Measurements from ENCODE around the gene IL5.
"Not testable (repeated sequence)": the region's sequence is repeated elsewhere in the genome, so short reads cannot be mapped to it uniquely, and the experiment has no call there.

Gene IL5

DNA sequence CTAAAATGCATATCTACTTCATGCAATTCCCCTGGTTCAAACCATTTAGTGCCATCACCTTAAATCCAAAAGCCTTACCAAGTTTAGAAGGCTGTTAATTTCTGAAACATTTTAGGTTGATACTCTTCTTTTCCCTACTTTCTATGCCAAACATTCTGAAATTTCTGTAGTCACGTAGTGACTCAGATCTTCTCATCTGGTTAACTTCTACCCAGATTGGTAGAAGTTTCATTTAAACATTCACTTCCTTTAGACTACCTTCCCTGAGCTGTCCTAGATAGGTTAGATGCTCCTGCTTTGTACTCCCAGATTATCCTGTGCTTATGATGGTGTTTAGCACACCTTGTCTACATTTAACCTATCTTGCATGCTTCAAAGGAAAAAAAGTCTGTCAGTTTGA is 23.3 kb upstream of the IL5 start:
- DNase-seq (ENCODE audit: low spot score), result no peak
- no peak overlapping the region for H3K27ac ChIP-seq
- TF ChIP-seq, protein P1, sequence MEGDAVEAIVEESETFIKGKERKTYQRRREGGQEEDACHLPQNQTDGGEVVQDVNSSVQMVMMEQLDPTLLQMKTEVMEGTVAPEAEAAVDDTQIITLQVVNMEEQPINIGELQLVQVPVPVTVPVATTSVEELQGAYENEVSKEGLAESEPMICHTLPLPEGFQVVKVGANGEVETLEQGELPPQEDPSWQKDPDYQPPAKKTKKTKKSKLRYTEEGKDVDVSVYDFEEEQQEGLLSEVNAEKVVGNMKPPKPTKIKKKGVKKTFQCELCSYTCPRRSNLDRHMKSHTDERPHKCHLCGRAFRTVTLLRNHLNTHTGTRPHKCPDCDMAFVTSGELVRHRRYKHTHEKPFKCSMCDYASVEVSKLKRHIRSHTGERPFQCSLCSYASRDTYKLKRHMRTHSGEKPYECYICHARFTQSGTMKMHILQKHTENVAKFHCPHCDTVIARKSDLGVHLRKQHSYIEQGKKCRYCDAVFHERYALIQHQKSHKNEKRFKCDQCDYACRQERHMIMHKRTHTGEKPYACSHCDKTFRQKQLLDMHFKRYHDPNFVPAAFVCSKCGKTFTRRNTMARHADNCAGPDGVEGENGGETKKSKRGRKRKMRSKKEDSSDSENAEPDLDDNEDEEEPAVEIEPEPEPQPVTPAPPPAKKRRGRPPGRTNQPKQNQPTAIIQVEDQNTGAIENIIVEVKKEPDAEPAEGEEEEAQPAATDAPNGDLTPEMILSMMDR (conservative IDR thresholded peaks at IDR 0.05; ENCODE audit: low read depth), result no peak
- CTCF ChIA-PET, result no interaction called here
- POLR2A ChIA-PET (ENCODE audit: low non-redundant PET), result no interaction called here

DNA sequence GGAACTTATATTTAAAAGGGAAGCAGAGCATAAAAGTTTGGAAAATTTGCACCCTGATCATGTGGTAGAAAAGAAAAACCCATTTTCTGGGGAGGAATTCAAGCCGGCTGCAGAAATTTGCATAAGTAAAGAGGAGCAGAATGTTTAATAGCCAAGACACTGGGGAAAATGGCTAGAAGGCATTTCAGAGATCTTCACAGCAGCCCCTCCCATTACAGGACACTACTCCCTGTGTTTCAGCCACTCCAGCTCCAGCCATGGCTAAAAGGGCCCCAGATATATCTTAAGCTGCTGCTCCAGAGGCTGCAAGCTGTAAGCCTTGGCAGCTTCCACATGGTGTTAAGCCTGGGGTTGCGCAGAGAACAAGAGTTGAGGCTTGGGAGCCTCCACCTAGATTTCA is 21.2 kb upstream of the IL5 start:
- DNase-seq (ENCODE audit: low spot score); CTCF ChIA-PET; H3K27ac ChIP-seq; POLR2A ChIA-PET (ENCODE audit: low non-redundant PET): not testable (repeated sequence)

DNA sequence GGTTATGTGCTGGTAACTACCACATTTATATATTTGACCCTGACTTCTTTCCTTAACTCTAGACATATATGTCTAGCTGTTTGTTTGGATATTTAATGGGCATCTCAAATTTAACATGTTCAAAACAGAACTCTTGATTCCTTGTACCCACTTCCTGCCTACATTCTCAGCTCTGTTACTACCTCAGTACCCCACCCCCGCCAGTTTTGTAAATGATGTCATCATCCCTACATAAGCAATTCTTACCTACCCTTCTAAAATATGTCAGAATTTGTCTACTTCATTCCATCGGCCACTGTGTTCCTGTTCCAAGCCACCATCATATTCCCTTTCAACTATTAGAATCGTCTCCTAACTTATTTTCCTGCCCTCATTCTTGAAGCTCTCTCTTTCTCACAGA is 18.3 kb upstream of the IL5 start:
- no peak overlapping the region for H3K27ac ChIP-seq
- TF ChIP-seq, protein P1 (conservative IDR thresholded peaks at IDR 0.05; ENCODE audit: low read depth), result no peak
- POLR2A ChIA-PET (ENCODE audit: low non-redundant PET), result no interaction called here
- no peak for DNase-seq (ENCODE audit: low spot score)
- CTCF ChIA-PET, result no interaction called here

DNA sequence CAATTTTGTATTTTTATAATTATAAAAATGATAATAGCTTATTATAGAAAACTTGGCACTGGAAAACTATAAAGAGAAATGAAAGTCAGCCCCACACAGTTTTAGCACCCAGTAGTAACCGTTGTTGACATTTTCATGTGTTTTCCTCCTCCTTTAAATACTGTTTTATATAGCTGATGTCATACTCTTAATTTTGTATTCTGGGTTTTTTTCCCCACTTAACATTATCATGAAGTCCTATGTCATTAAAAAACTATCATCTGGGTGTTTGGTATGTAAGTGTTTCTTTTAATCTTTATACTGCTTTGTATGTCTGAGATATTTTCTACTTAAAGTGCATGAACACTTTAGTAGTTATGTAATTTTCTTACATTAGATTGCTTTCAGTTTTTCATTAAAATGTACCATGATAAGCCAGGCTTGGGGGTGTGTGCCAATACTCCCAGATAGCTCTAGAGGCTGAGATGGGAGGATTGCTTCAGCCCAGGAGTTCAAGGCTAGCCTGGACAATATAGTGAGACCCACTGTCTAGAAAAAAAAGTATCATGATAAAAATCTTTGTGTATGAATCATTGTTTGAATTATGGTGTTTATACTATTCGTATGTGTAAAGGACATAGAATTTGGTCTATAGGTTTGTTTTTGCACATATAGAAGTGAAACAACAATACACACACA is 16.2 kb upstream of the IL5 start:
- POLR2A ChIA-PET (ENCODE audit: low non-redundant PET), result no interaction called here
- no peak overlapping the region for H3K27ac ChIP-seq
- CTCF ChIA-PET, result interaction anchor here (0.6 to 0.7 kb wide), 2 partner anchors 320 to 494 kb away, joined by 3 to 4 read pairs; no protein-coding TSS in a partner anchor
- TF ChIP-seq, protein P1 (conservative IDR thresholded peaks at IDR 0.05; ENCODE audit: low read depth), result no peak
- DNase-seq (ENCODE audit: low spot score), result no peak

DNA sequence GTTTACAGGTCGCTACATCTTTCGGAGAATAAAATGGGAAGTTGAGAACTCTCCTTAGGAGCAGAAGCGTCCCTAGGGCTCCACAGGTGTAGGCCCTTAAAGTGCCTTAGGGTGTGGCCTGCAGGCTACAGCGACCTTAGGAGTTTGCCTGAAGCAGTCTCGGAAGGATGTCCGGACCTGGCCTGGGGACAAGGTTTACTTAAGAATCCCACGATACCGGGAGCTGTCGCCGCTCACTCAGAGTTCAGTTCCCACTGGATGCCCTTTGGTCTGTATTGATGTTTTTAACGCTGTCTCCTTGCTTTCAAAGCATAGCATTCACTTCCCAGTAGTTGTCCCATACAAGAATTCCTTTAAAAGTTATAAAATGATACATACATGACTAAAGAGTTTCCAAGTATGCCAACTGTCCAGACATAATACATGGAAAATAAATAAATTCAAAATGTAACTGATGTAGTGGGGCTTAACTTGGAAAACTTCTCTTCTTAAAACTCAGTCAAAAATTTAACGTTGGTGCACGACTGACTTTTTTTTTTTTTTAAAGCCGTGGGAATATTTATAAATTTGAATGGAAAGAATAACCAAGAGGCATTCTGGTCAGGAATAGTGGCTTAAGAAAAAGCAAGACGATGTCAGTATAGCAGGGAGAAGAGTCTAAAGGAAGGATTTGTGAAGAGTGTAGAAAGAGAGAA is 14.3 kb upstream of the IL5 start:
- CTCF ChIA-PET, result interaction anchor here (0.6 kb wide), 1 partner anchor 53 kb away, joined by 4 read pairs; no protein-coding TSS in a partner anchor
- H3K27ac ChIP-seq, result peak overlapping the region; percentile 89
- peak; percentile 31 for DNase-seq (ENCODE audit: low spot score)
- POLR2A ChIA-PET (ENCODE audit: low non-redundant PET), result interaction anchor here (0.6 kb wide), 1 partner anchor 136 kb away, joined by 4 read pairs; no protein-coding TSS in a partner anchor
- TF ChIP-seq, protein P1 (conservative IDR thresholded peaks at IDR 0.05; ENCODE audit: low read depth), result no peak

DNA sequence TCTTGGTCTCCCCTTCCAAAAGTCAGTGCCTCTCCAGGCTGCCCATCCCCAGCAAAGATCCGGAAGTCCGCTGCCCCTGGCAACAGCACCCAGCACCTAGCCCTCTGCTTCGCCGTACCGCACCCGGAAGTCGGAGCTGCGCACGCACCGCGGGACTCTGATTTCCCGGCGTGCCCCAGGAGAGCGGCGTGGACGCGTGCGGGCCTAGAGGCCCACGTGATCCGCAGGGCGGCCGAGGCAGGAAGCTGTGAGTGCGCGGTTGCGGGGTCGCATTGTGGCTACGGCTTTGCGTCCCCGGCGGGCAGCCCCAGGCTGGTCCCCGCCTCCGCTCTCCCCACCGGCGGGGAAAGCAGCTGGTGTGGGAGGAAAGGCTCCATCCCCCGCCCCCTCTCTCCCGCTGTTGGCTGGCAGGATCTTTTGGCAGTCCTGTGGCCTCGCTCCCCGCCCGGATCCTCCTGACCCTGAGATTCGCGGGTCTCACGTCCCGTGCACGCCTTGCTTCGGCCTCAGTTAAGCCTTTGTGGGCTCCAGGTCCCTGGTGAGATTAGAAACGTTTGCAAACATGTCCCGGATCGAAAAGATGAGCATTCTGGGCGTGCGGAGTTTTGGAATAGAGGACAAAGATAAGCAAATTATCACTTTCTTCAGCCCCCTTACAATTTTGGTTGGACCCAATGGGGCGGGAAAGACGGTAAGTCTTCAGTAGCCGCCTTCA is 13.6 kb upstream of the IL5 start, which contains the start of gene RAD50:
Gene RAD50, plus strand, starts transcription at position 215 of the 715 bp plus-strand sequence. Its CDS starts 348 bp downstream, at position 563.
- TF ChIP-seq, protein P1 (conservative IDR thresholded peaks at IDR 0.05; ENCODE audit: low read depth), result no peak
- peak within 1 kb of the TSS; percentile 89 for H3K27ac ChIP-seq
- peak; percentile 94 for DNase-seq (ENCODE audit: low spot score)
- POLR2A ChIA-PET (ENCODE audit: low non-redundant PET), result interaction anchor here (0.5 to 0.7 kb wide), 4 partner anchors 21 to 1496 kb away, joined by 3 to 5 read pairs (median 4); no protein-coding TSS in a partner anchor
- CTCF ChIA-PET, result no interaction called here

Measured in RWPE1 (cell line).